Activated naive CD4-positive, alpha-beta T cell treated with anti-CD3 and anti-CD28 coated beads, Interleukin-2, amount 50 U/mL, for 16 hours (primary cell): ENCODE measurements around the gene TUBE1.

Source experiments
- DNase-seq: peaks from one replicate; pipeline ENCODE4 v3.0.0-alpha.2; 2020

TUBE1 gene

GRCh38 chr6:112032728-112033127 lies 54.6 kb downstream of the TUBE1 start:
- no peak for DNase-seq

- DNase-seq, result no peak
These were observed 55.3 kb downstream of the TUBE1 start for GRCh38 chr6:112031960-112032359.

- DNase-seq, result no peak
These were observed 56.2 kb downstream of the TUBE1 start for GRCh38 chr6:112030961-112031660.

GRCh38 chr6:112030206-112030960 lies 56.9 kb downstream of the TUBE1 start:
- no peak for DNase-seq

- DNase-seq, result peak; percentile 67
These were observed 58.0 kb downstream of the TUBE1 start for GRCh38 chr6:112029045-112029822.

GRCh38 chr6:112027942-112028674 lies 59.2 kb downstream of the TUBE1 start:
- peak; percentile 26 for DNase-seq

GRCh38 chr6:112026933-112027332 lies 60.3 kb downstream of the TUBE1 start:
- DNase-seq, result no peak

GRCh38 chr6:112024464-112024863 lies 62.8 kb downstream of the TUBE1 start:
- no peak for DNase-seq

- DNase-seq, result no peak
These were observed 64.5 kb downstream of the TUBE1 start for GRCh38 chr6:112022749-112023148.

- no peak for DNase-seq
These were observed 65.5 kb downstream of the TUBE1 start for GRCh38 chr6:112021691-112022310.
